DND-41 (cell line): Measurements from ENCODE around the gene UNC79.

ENCODE experiments used
- ATAC-seq: fragments of 200-7000 bp; cut with Tn5 transposase; 3 replicates; pipeline ENCODE4 v1.9.1; 2021; ENCODE audit warnings: low read depth; ENCODE audit not compliant: insufficient read depth
- DNase-seq: peaks from one replicate; pipeline ENCODE4 v3.0.0-alpha.2; 2020
- H2AFZ ChIP-seq: 2 replicates; pipeline ENCODE4 v1.6.0; 2012; ENCODE audit warnings: low read depth, low read length
- H3K27ac ChIP-seq: 2 replicates; pipeline ENCODE4 v1.5.1; 2012; ENCODE audit warnings: low read length, inconsistent platforms
- H3K27me3 ChIP-seq: fragments of 200-600 bp; sonication (generic); 2 replicates; pipeline ENCODE4 v1.6.0; 2012; ENCODE audit warnings: low read length, mild to moderate bottlenecking, inconsistent platforms; ENCODE audit not compliant: insufficient read depth, poor library complexity
- H3K36me3 ChIP-seq: 2 replicates; pipeline ENCODE4 v1.5.1; 2012; ENCODE audit warnings: low read length, inconsistent platforms; ENCODE audit not compliant: insufficient read depth
- H3K4me1 ChIP-seq: 2 replicates; pipeline ENCODE4 v1.5.1; 2012; ENCODE audit warnings: mild to moderate bottlenecking, low read length; ENCODE audit not compliant: insufficient read depth
- H3K4me2 ChIP-seq: 2 replicates; pipeline ENCODE4 v1.6.0; 2012; ENCODE audit warnings: mild to moderate bottlenecking, moderate library complexity, low read length, inconsistent platforms; ENCODE audit not compliant: insufficient read depth
- H3K4me3 ChIP-seq, 2 experiments: fragments of 200-600 bp in 1 of 2; shearing (Covaris generic) in 1 of 2; 2 replicates each; pipeline ENCODE4 v1.5.1; 2012 to 2016; ENCODE audit warnings: inconsistent platforms in 2 of 2, low read length in 2 of 2, mild to moderate bottlenecking in 2 of 2, low read depth in 1 of 2, moderate library complexity in 1 of 2
- H3K79me2 ChIP-seq: 2 replicates; pipeline ENCODE4 v1.6.0; 2012; ENCODE audit warnings: low read length, inconsistent platforms; ENCODE audit not compliant: insufficient read depth
- H3K9ac ChIP-seq: 2 replicates; pipeline ENCODE4 v1.6.0; 2012; ENCODE audit warnings: low read depth, mild to moderate bottlenecking, inconsistent platforms, low read length, moderate library complexity
- H3K9me3 ChIP-seq: 2 replicates; pipeline ENCODE4 v1.5.1; 2012; ENCODE audit warnings: low read length, moderate library complexity, mild to moderate bottlenecking, inconsistent platforms; ENCODE audit not compliant: insufficient read depth, severe bottlenecking
- H4K20me1 ChIP-seq: 2 replicates; pipeline ENCODE4 v1.6.0; 2012; ENCODE audit warnings: low read length; ENCODE audit not compliant: insufficient read depth
- CTCF ChIP-seq: IDR thresholded peaks from 2 replicates; pipeline ENCODE4 v1.5.1; 2012; ENCODE audit warnings: borderline replicate concordance, low read length, moderate library complexity, mild to moderate bottlenecking; ENCODE audit not compliant: poor library complexity, severe bottlenecking; ENCODE audit errors: extremely low read depth
- EZH2 ChIP-seq: IDR thresholded peaks from 3 replicates; pipeline ENCODE4 v1.6.1; 2012; ENCODE audit warnings: borderline replicate concordance, low read depth, mild to moderate bottlenecking, moderate library complexity, low read length, inconsistent platforms; ENCODE audit not compliant: severe bottlenecking

Gene UNC79

DNA sequence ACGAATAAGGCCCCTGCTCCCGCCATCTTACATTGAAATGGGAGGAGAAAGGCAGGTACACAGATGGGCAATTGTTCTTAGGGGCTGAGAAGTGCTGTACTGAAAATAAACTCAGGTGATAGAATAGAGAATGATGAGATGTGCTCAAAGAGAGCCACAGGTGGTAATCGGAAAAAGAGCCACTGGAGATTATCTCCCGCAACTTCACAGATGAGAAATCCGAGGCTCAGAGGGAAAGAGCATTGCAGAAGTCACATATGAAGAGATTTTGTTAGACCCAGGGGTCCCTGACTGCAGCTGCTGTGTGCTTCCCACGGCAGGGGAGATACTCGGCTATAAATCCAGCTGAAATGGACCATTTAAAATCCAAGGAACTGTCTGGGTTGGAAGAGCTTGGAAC lies 283.9 kb downstream of the UNC79 start:
- H3K27ac ChIP-seq = no peak overlapping the region
- H4K20me1 ChIP-seq = no peaks in the 10 kb centered on the region
- no peak for DNase-seq
- TF ChIP-seq EZH2 (no peak), CTCF (no peak)
- ATAC-seq = no peak
- no peak overlapping the region for H3K4me3 ChIP-seq
- H3K9me3 ChIP-seq = no peaks in the 10 kb centered on the region
- H3K79me2 ChIP-seq = no peaks in the 10 kb centered on the region
- no peak overlapping the region for H3K4me2 ChIP-seq
- H3K4me1 ChIP-seq = no peaks in the 10 kb centered on the region
- H2AFZ ChIP-seq = no peak overlapping the region
- H3K36me3 ChIP-seq = no peaks in the 10 kb centered on the region
- peaks cover 5% of the 10 kb centered on the region for H3K27me3 ChIP-seq
- no peak overlapping the region for H3K9ac ChIP-seq

- ATAC-seq = no peak
- H3K27ac ChIP-seq = no peak overlapping the region
- DNase-seq = no peak
- H3K4me2 ChIP-seq = no peak overlapping the region
- no peak overlapping the region for H3K9ac ChIP-seq
- H3K27me3 ChIP-seq = peaks cover 3% of the 10 kb centered on the region
- no peaks in the 10 kb centered on the region for H3K79me2 ChIP-seq
- no peaks in the 10 kb centered on the region for H3K36me3 ChIP-seq
- H3K9me3 ChIP-seq = no peaks in the 10 kb centered on the region
- no peak overlapping the region for H2AFZ ChIP-seq
- H3K4me3 ChIP-seq = no peak overlapping the region
- H3K4me1 ChIP-seq = no peaks in the 10 kb centered on the region
- TF ChIP-seq EZH2 (no peak), CTCF (no peak)
- H4K20me1 ChIP-seq = no peaks in the 10 kb centered on the region
Observed at GRCh38 chr14:93715279-93715927, 284.7 kb downstream of the UNC79 start.

- no peak overlapping the region for H3K4me3 ChIP-seq
- TF ChIP-seq CTCF = no peak
- no peak for TF ChIP-seq EZH2
- no peak overlapping the region for H3K9ac ChIP-seq
- no peak overlapping the region for H3K27ac ChIP-seq
- no peaks in the 10 kb centered on the region for H4K20me1 ChIP-seq
- no peaks in the 10 kb centered on the region for H3K9me3 ChIP-seq
- ATAC-seq = no peak
- H3K79me2 ChIP-seq = no peaks in the 10 kb centered on the region
- DNase-seq = no peak
- H3K27me3 ChIP-seq = peaks cover 3% of the 10 kb centered on the region
- H3K36me3 ChIP-seq = no peaks in the 10 kb centered on the region
- H3K4me2 ChIP-seq = no peak overlapping the region
- no peak overlapping the region for H2AFZ ChIP-seq
- no peaks in the 10 kb centered on the region for H3K4me1 ChIP-seq
Observed at GRCh38 chr14:93716002-93716745, 285.4 kb downstream of the UNC79 start.
